Ovary (tissue), 3 donors: ENCODE measurements around the gene KDELR3.

ENCODE experiments used
- CTCF ChIP-seq, 3 donors: fragments of 450-650 bp in 2 of 3; fragments of 200-600 bp in 1 of 3; IDR thresholded peaks; one replicate each; pipeline versions ENCODE4 v1.5.1 to v1.8.0; 2016 to 2022; ENCODE audit warnings: antibody characterized with exemption in 3 of 3, mild to moderate bottlenecking in 1 of 3
- EP300 ChIP-seq: sonication (generic); formaldehyde crosslinking; IDR thresholded peaks from one replicate; pipeline ENCODE4 v1.6.1; 2017; ENCODE audit warnings: antibody characterized with exemption
- POLR2A ChIP-seq: fragments of 450-650 bp; IDR thresholded peaks from one replicate; pipeline ENCODE4 v1.6.1; 2017; ENCODE audit warnings: antibody characterized with exemption, mild to moderate bottlenecking, moderate library complexity
- donor health status: DM: no; HTN: no; CAD: no.

- TF ChIP-seq CTCF (IDR thresholded peaks at IDR 0.05) (no peak), POLR2A (no peak), EP300 (no peak)
Measured at GRCh38 chr22:38448945-38449745, 18.8 kb upstream of the KDELR3 start.
